Stimulated activated naive CD8-positive, alpha-beta T cell treated with anti-CD3 and anti-CD28 coated beads, Interleukin-15, Interleukin-2, amounts not matched to agents 100 U/mL and 50 U/mL, for 24 hours (primary cell): ENCODE measurements around the gene PDE3B.
"Not testable (repeated sequence)": the region's sequence is repeated elsewhere in the genome, so short reads cannot be mapped to it uniquely, and the experiment has no call there.

ENCODE experiments used
- ATAC-seq: fragments of 150-1000 bp; cut with Tn5 transposase; one replicate; pipeline ENCODE4 v1.10.0; 2021
- DNase-seq: peaks from one replicate; pipeline ENCODE4 v3.0.0; 2021

The PDE3B gene

DNA sequence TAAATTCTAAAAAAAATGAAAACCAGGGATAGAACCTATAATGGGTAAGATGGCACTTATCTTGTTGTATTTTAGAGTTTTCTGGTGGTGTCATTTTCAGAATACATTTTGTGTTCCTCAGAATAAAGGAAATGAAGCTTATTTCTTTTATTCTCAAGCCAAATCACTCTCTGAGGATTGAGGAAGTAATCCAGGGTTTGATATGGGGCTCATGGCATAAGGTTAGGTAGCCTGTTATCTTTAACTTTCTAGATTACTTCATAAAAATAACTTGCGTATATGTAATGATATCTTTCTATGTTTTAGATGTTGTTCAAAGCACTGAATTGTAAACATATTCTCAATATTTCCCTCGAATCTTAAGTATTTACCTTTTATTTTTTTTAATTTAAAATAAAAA is 33.5 kb downstream of the PDE3B start:
- DNase-seq: no peak
- ATAC-seq: no peak

DNA sequence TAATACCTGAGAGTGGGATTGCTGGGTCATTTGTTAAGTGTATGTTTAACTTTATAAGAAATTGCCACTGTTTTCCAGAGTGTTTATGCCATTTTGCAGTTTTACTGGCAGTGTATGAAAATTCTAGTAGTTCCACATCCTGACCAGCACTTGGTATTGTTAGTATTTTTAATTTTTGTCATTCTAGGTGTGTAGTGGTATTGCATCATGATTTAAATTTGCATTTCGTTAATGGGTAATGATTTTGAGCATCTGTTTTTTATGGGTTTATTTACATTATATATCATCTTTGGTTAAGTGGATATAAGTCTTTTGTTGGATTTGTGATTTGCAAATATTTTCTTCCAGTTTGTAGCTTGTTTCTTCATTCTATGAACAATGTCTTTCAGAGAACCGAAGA is 34.7 kb downstream of the PDE3B start:
- no peak for DNase-seq
- ATAC-seq: no peak

DNA sequence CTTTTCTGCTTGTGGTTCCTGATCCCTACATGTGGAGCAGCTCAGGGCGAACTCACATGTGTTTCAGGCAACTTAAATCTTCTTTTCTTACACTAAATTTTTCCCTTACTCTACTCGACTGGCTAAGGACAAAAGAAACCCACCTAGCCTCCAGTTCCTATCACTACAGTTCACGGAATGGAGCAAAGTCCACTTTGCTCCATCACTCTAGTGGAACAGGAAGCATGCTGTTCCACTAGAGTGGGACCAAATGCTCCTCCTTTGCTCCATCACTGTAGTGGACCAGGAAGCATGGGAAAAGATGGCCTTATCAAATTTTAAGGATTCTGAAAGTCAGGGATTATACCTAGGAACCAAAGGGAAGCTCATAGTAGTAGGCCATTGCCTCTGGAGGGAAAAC is 36.1 kb downstream of the PDE3B start:
- ATAC-seq: no peak
- DNase-seq: no peak

DNA sequence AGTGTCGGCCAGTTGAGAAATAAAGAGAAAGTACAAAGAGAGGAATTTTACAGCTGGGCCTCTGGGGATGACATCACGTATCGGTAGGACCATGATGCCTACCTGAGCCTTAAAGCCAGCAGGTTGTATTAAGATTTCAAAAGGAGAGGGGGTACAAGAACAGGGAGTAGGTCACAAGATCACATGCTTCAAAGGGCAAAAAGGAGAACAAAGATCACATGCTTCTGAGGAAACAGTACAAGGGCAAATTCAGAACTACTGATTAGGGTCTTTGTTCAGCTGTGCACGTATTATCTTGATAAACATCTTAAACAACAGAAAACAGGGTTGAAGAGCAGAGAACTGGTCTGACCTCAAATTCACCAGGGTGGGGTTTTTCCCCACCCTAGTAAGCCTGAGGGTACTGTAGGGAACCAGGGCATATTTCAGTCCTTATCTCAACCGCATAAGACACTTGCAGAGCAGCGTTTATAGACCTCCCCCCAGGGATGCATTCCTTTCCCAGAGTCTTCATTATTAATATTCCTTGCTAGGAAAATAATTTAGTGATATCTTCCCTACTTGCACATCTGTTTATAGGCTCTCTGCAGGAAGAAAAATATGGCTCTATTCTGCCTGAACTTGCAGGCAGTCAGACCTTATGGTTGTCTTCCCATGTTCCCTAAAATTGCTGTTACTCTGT is 40.8 kb downstream of the PDE3B start:
- not testable (repeated sequence) for DNase-seq, ATAC-seq

DNA sequence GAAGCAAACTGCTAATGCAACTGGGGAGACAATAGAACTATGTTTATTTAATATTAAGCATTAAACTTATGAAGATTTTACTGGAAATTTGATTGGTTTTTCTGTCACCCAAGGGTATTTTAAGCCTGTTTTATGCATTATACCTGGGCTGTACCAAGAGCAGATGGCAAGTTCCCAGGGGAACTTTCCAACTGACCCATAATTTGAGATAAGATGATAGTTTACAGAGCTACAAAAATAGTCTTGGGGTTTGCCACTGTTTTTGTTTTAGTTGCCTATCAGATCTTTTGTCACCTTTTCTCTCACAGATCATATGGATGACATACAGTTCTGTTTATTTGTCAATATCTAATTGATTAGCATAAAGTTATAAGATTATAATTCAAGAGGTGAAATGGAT is 43.9 kb downstream of the PDE3B start:
- ATAC-seq (no peak), DNase-seq (no peak)

DNA sequence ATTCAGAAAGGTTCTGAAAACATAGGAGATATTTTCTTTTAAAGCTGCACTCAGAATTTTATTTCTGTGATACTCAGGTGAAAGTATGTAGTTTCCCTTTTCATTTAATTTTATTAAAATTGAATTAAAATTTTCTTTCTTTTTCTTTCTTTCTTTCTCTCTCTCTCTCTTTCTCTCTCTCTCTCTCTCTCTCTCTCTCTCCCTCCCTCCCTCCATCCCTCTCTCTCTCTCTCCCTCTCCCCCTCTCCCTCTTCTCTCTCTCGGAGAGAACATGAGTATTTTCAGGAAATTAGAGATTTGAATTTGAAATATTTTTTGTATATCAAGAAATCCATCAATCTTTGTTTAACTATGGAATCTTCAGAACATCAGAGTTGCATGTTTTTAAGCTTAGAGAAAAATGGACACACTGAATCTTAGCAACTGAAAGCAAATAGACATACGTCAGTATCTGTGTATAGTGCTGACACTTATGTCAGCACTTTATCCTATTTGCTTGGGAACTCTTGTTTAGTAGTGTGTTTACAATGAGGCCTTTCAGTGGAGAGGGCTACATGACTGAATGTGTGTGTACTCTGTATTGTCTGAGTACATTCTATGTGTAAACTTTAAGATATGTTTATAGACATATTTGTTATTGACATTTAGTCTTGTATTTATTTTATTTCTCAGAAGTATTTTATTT is 44.5 kb downstream of the PDE3B start:
- ATAC-seq: no peak
- no peak for DNase-seq

DNA sequence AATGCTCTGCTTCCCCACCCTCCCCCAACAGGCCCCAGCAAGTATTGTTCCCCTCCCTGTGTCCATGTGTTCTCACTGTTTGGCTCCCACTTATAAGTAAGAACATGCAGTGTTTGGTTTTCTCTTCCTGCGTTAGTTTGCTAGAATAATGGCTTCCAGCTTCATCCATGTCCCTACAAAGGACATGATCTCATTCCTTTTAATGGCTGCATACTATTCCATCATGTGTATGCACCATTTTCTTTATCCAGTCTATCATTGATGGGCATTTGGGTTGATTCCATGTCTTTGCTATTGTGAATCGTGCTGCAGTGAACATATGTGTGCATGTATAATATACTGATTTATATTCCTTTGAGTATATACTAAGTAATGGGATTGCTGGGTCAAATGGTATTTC is 52.1 kb downstream of the PDE3B start:
- DNase-seq, ATAC-seq: not testable (repeated sequence)

DNA sequence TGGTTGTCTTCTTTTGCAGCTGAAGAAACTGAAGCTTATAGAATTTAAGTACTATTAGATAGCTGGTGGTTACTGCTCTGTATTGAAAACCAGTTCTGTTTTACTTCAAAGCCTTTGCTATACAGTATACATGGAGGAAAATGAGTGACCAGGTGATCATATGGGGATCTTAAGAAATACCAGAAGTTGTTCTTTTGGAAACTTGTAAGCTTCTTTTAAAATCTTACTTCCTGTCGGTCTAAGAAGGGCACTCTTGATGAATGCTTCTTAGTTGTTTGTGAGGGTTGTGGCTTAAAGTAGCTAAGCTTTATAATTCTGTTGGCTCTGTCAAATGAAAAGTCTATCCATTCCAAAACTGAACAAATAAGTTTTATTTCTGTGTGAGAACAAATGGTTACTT is 55.2 kb downstream of the PDE3B start:
- DNase-seq (no peak), ATAC-seq (peak; percentile 32)

DNA sequence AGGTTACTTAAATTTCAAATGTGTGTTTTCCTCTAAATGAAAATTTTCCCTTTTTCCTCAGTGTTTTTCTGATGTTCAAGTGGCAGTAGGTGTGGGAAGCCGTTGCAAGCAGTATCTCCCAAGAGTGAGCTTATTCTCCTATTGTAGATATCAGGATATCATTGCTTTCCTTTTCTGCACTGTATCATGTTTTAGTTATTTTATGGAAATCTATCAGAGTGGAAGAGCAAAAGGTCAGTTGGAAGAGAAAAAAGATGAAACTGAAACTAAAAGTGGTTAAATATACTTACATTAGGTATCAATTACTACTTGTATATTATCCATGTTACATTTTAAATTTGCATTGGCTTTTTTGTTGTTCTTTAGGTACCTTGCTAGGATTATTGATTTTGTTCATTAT is 57.0 kb downstream of the PDE3B start:
- no peak for DNase-seq
- ATAC-seq: no peak

DNA sequence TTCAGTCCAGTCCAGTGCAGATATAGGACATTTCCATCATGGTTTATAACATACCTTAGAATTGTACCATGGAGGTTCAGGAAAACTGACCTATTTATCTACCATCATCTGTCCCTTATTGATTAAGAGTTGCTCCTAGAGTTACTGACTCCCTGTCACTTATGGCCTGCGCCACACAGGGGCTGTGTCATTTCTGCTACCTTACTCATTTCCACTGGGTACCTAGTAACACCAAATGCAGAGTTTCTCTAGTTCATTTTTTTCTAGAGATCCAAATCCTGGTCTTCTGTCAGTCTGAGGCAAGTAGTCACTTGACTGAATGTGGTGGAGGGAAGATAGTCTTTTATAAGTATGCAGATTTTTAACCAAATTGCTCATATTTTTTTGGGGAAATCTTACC is 59.2 kb downstream of the PDE3B start:
- ATAC-seq: no peak
- no peak for DNase-seq

DNA sequence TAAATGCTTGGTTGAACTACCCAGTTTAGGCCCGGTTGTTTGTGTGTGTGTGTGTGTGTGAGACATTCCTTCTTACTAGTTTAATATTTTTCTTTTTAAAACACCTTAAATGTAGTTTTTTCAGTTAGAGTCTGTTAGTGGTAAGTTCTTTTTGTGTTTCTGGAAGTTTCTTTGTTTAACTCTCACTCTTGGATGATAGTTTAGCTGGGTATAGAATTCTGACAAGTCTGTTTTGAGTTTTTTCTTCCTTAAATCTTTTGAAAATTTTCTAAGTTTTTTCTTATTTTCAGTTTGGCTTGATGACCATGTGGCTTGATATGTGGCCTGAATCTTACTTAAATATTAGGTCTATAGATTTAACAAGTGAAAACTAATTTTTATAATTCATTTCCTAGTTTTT is 60.1 kb downstream of the PDE3B start:
- ATAC-seq (no peak), DNase-seq (no peak)

DNA sequence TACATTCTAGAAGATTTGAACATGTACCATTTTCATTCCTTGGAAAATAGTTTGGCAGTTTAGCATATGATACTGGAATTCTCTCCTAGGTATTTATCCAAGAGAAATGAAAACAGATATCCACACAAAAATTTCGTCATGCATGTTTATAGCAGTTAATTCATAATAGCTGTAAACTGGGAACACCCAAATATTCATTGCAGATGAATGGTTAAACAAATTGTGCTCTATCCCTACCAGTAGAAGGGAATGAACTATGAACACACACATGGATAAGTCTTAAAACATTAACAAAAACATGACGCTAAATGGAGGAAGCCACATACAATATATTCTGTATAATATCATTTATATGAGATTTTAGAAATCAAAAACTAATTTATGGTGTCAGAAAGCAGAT is 61.5 kb downstream of the PDE3B start:
- no peak for ATAC-seq
- DNase-seq: no peak

DNA sequence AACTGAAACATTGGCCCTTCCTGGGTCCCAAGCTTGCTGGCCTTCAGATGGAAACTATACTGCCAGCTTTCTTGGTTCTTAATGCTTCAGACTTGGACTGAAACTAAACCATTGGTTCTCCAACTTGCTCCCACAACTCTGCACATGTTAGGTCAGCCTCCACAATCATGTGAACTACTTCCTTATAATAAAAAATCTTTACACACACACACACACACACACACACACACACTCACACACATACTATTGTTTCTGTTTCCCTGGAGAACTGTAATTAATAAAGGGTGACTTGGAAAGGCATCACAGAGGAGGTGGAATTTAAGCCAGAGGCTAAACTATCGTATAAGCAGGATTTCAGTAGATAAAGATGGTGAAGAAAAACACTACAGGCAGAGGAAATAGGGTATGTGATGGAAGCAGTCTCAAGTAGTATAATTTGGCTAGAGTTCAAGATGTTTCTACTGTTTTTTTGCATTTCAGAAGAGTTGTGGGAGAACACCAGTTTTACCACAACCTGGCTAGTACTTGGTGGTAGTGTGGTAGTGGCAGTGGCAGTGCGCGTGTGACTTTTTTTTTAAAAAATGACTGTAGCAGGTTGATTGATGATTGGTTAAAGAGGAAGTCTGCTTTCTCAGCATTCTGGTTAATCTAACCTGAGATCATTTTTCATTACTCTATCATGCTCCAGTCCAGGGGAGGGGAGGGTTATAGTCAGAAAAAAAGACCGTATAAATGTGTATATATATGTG is 70.1 kb downstream of the PDE3B start:
- ATAC-seq (peak; percentile 72), DNase-seq (no peak)

DNA sequence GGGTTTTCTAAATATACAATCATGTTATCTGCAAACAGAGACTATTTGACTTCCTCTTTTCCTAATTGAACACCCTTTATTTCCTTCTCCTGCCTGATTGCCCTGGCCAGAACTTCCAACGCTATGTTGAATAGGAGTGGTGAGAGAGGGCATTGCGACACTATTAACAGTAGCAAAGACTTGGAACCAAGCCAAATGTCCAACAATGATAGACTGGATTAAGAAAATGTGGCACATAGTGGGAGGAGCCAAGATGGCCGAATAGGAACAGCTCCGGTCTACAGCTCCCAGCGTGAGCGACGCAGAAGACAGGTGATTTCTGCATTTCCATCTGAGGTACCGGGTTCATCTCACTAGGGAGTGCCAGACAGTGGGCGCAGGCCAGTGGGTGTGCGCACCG is 72.1 kb downstream of the PDE3B start:
- not testable (repeated sequence) for DNase-seq, ATAC-seq

DNA sequence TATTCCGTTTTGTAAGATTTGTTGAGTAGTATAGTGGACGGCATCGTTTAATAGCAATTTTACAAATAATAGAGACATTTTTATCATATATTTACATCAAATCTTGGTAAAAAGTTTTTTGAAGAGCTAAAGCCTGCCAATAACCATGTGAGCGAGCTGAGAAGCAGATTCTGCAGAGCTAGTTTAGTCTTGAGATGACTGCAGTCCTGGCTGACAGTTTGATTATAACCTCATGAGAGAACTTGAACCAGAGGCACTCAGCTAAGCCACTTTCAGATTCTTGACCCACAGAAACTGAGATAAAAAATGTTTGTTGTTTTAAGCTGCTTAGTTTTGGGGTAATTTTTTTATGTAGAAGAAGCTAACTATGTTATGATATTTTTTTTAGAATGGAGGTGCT is 78.9 kb downstream of the PDE3B start:
- ATAC-seq (no peak), DNase-seq (no peak)

DNA sequence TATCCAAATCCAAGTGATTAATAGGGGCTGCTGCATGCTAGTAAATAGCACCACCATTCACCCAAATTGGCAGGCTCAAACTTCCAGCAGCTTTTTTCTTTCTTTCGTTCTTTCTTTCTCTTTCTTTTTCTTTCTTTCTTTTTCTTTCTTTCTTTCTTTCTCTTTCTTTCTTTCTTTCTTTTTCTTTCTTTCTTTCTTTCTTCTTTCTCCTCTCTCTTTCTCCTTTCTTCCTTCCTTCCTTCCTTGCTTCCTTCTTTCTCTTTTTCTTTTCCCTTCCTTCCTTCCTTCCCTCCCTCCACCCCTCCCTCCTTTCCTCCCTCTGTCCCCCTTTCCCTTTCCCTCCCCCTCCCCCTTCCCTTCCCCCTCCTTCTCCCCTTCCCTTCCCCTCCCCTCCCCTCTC is 81.5 kb downstream of the PDE3B start:
- ATAC-seq: no peak
- no peak for DNase-seq

DNA sequence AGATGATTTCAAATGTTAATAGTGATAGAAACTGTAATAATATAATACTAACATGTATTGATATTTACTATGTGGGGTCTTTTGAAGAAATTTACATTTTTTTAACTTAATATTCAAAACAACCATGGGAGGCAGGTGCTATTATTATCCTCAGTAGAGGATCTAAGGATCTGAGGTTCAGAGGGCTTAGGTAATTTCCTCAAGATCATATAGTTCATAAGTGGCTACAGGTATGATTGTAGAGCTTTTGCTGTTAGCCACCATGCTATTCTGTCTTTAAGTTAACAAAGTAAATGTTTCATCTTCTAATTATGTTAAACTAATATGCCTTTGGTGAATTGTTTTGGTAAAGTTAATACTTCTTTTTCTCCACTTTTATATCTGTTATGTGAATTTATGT is 83.6 kb downstream of the PDE3B start:
- ATAC-seq: no peak
- no peak for DNase-seq

DNA sequence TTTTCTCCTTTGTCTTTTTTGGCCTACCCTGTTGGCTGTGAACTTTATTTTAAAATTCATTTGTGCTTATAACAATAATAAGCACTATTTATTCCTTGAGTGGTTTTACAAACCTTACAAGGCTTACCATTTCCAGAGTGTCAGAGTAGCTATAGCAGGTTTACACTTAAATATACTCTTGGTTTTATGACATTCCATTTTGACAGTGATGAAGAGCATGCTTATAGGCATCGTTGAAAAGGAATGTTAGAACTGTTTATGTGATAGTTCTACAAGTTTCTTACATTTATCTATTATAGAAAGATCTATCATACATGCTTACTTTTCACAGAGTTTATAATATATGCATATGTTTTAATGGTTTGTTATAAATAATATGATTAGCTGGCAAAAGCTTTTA is 84.1 kb downstream of the PDE3B start:
- ATAC-seq (no peak), DNase-seq (no peak)

DNA sequence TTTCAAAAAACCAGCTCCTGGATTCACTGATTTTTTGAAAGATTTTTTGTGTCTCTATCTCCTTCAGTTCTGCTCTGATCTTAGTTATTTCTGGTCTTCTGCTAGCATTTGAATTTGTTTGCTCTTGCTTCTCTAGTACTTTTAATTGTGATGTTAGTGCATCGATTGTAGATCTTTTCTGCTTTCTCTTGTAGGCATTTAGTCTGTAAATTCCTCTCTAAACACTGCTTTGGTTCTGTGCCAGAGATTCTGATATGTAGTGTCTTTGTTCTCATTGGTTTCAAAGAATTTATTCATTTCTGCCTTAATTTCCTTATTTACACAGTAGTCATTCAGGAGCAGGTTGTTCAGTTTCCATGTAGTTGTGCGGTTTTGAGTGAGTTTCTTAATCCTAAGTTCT is 96.9 kb downstream of the PDE3B start:
- ATAC-seq, DNase-seq: not testable (repeated sequence)

DNA sequence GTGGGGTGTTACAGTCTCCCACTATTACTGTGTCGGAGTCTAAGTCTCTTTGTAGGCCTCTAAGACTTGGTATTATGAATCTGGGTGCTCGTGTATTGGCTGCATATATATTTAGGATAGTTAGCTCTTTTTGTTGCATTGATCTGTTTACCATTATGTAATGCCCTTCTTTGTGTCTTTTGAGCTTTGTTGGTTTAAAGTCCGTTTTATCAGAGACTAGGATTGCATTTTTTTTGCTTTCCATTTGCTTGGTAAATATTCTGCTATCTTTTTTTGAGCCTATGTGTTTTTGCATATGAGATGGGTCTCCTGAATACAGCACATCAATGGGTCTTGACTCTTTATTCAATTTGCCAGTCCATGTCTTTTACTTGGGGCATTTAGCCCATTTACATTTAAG is 97.6 kb downstream of the PDE3B start:
- DNase-seq: no peak
- no peak for ATAC-seq

DNA sequence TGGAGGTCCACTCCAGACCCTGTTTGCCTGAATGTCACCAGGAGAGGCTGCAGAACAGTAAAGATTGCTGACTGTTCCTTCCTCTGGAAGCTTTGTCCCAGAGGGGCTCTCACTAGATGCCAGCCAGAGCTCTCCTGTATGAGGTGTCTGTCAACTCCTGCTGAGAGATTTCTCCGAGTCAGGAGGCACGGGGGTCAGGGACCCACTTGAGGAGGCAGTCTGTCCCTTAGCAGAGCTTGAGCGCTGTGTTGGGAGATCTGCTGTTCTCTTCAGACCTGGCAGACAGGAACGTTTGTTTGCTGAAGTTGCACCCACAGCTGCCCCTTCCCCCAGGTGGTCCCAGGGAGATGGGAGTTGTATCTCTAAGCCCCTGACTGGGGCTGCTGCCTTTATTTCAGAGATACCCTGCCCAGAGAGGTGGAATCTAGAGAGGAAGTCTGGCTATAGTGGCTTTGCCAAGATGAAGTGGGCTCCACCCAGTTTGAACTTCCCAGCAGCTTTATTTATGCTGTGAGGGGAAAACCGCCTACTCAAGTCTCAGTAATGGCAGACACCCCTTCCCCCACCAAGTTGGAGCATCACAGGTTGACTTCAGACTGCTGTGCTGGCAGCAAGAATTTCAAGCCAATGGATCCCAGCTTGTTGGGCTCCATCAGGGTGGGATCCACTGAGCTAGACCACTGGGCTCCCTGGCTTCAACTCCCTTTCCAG is 99.4 kb downstream of the PDE3B start:
- DNase-seq: no peak
- no peak for ATAC-seq

DNA sequence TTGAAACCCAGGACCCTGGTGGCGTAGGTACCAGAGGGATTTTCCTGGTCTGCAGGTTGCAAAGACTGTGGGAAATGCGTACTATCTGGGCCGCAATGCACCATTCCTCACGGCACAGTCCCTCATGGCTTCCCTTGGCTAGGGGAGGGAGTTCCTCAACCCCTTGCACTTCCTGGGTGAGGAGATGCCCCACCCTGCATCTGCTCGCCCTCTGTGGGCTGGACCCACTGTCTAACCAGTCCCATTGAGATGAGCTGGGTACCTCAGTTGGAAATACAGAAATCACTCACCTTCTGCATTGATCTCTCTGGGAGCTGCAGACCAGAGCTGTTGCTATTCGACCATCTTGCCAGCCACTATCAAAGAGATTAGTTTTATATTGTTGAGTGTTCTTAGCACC is 100.1 kb downstream of the PDE3B start:
- ATAC-seq: not testable (repeated sequence)

More for the DNA sequence above, 100.1 kb downstream of the PDE3B start:
- not testable (repeated sequence) for DNase-seq
